ENCODE measurements around the gene TTLL4. TPM values are rescaled to one million over a fixed set of nuclear protein-coding genes. Genes with fewer than 3 reads are reported as not detected.

TTLL4 gene
- total RNA-seq, 2 donors from 2014 or later: 9.1 to 31.3 TPM

DNA sequence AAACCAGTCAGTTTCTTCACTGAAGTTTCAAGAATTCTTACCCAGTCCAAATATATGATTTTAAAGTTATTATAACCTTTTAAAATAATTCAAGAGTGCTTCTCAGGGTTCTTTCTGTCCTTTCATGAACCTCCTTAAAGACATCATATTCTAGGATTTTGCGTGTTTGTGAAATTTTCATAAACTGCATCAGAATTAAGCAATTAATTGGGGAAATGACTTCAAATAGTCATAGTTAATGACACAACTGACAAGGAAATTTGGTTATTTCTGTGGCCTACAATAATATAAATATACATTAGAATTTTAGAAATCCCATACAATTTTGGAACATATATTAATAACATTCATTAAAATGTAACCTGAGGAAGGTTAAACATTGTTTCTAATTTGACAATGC is 81.8 kb downstream of the TTLL4 start:
- no peak for ATAC-seq
- WGBS, 2 donors: 93 to 100% methylated on average over 1 of the region's 1 CpG

GRCh38 chr2:218796691-218797090 is 86.1 kb downstream of the TTLL4 start:
- TF ChIP-seq, protein P1, sequence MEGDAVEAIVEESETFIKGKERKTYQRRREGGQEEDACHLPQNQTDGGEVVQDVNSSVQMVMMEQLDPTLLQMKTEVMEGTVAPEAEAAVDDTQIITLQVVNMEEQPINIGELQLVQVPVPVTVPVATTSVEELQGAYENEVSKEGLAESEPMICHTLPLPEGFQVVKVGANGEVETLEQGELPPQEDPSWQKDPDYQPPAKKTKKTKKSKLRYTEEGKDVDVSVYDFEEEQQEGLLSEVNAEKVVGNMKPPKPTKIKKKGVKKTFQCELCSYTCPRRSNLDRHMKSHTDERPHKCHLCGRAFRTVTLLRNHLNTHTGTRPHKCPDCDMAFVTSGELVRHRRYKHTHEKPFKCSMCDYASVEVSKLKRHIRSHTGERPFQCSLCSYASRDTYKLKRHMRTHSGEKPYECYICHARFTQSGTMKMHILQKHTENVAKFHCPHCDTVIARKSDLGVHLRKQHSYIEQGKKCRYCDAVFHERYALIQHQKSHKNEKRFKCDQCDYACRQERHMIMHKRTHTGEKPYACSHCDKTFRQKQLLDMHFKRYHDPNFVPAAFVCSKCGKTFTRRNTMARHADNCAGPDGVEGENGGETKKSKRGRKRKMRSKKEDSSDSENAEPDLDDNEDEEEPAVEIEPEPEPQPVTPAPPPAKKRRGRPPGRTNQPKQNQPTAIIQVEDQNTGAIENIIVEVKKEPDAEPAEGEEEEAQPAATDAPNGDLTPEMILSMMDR (IDR thresholded peaks at IDR 0.05): no peak
- no peak for TF ChIP-seq POLR2A (IDR thresholded peaks at IDR 0.05)
- no peak overlapping the region for H3K27ac ChIP-seq
- 83 to 93% methylated on average over 4 of the region's 4 CpGs for WGBS, 2 donors
- H3K27me3 ChIP-seq: no peaks in the 10 kb centered on the region
- H3K4me3 ChIP-seq: no peak overlapping the region
- H3K9me3 ChIP-seq: no peaks in the 10 kb centered on the region
- peaks cover 7% of the 10 kb centered on the region for H3K4me1 ChIP-seq
- no peaks in the 10 kb centered on the region for H3K36me3 ChIP-seq (replicated peaks in 1 of 2; ENCODE audit: insufficient read depth in 1 of 2, low read depth in 2 of 2)
- DNase-seq (no peak), ATAC-seq (no peak)
- intact Hi-C loops (cut with DNase I): no loop called here

More for the DNA sequence above, 81.8 kb downstream of the TTLL4 start:
- no peak overlapping the region for H3K4me3 ChIP-seq
- no peak overlapping the region for H3K27ac ChIP-seq
- DNase-seq: no peak
- intact Hi-C loops (cut with DNase I): no loop called here
- no peaks in the 10 kb centered on the region for H3K36me3 ChIP-seq (replicated peaks in 1 of 2; ENCODE audit: insufficient read depth in 1 of 2, low read depth in 2 of 2)
- H3K27me3 ChIP-seq: no peaks in the 10 kb centered on the region
- TF ChIP-seq POLR2A (IDR thresholded peaks at IDR 0.05): no peak
- TF ChIP-seq, protein P1 (IDR thresholded peaks at IDR 0.05): no peak
- H3K4me1 ChIP-seq: no peaks in the 10 kb centered on the region
- no peaks in the 10 kb centered on the region for H3K9me3 ChIP-seq

- WGBS, 2 donors: 39 to 41% methylated on average over 12 of the region's 12 CpGs
- DNase-seq (no peak), ATAC-seq (no peak)
- Histone ChIP-seq H3K27me3 (no peaks in the 10 kb centered on the region), H3K27ac (no peak overlapping the region), H3K9me3 (no peaks in the 10 kb centered on the region), H3K36me3 (replicated peaks in 1 of 2; ENCODE audit: insufficient read depth in 1 of 2, low read depth in 2 of 2) (no peaks in the 10 kb centered on the region), H3K4me3 (no peak overlapping the region), H3K4me1 (peaks cover 7% of the 10 kb centered on the region)
- TF ChIP-seq, protein P1 (IDR thresholded peaks at IDR 0.05): no peak
- no peak for TF ChIP-seq POLR2A (IDR thresholded peaks at IDR 0.05)
- intact Hi-C loops (cut with DNase I): no loop called here
Measured at GRCh38 chr2:218798767-218799504, 88.3 kb downstream of the TTLL4 start.

- TF ChIP-seq POLR2A (IDR thresholded peaks at IDR 0.05): no peak
- TF ChIP-seq, protein P1 (IDR thresholded peaks at IDR 0.05): no peak
- no peaks in the 10 kb centered on the region for H3K27me3 ChIP-seq
- no peak overlapping the region for H3K27ac ChIP-seq
- peaks cover 0 to 5% (median 0%) of the 10 kb centered on the region in 3 donors for H3K9me3 ChIP-seq
- peaks cover 7% of the 10 kb centered on the region for H3K4me1 ChIP-seq
- no peak overlapping the region for H3K4me3 ChIP-seq
- no peaks in the 10 kb centered on the region for H3K36me3 ChIP-seq (replicated peaks in 1 of 2; ENCODE audit: insufficient read depth in 1 of 2, low read depth in 2 of 2)
- 56 to 70% methylated on average over 6 of the region's 6 CpGs for WGBS, 2 donors
- intact Hi-C loops (cut with DNase I): no loop called here
- DNase-seq (no peak), ATAC-seq (no peak)
Measured at GRCh38 chr2:218799990-218800389, 89.4 kb downstream of the TTLL4 start.

Data from body of pancreas (tissue), 4 donors.